GM12878 (cell line): ENCODE measurements around the gene SGK2. TPM values are rescaled to one million over a fixed set of nuclear protein-coding genes. Genes with fewer than 3 reads are reported as not detected.

Source experiments
- polyA plus RNA-seq, 11 experiments: library from polyadenylated mRNA; depleted of rRNA in 4 of 11; unstranded in 6 of 11; stranded (reverse) in 5 of 11; fragments of >200 nt; fragmentation: Nextera tagmentation in 4 of 11; fragmentation: Illumina TruSeq in 1 of 11; extraction: Ambion mirVana in 4 of 11; extraction: Trizol in 1 of 11; gene quantifications; 1 replicate in 1 of 11; 2 replicates in 10 of 11; pipeline versions ENCODE4 v1.2.1 to v1.2.3, GENCODE V29; 2011 to 2016; ENCODE audit warnings: inconsistent platforms in 2 of 11, missing spikeins in 2 of 11, low read depth in 1 of 11
- total RNA-seq, 4 experiments: library from RNA; depleted of rRNA in 3 of 4; stranded (reverse); fragments of >200 nt in 3 of 4; fragmentation: Illumina TruSeq in 1 of 4; extraction: Trizol in 1 of 4; gene quantifications; 2 replicates each; pipeline versions ENCODE4 v1.2.1 to v1.2.3, GENCODE V29; 2013 to 2021

The SGK2 gene
- total and polyA plus RNA-seq, 10 of the 15 experiments (the other 5 are each of a cell fraction or from before 2014, with no cell fraction given), result 0.04 to 0.96 (median 0.22) TPM; not detected in 3

Other genes with a start within 250 kb of the SGK2 start
- 57.2 and 62.9 TPM in 2 replicates for gene SRSF6, start 101.1 kb upstream of the SGK2 start, total RNA-seq (2014; rRNA removed)
- gene SRSF6, start 101.1 kb upstream of the SGK2 start, total RNA-seq (2014; rRNA removed; fragmentation: Illumina TruSeq; extraction: Trizol), result 75.9 and 79.8 TPM in 2 replicates
- gene SRSF6, start 101.1 kb upstream of the SGK2 start, total RNA-seq (2021), result 158 and 163 TPM in 2 replicates
- 118 and 143 TPM in 2 replicates for gene SRSF6, start 101.1 kb upstream of the SGK2 start, polyA plus RNA-seq (2011; rRNA removed)
- 134 and 158 TPM in 2 replicates for gene SRSF6, start 101.1 kb upstream of the SGK2 start, polyA plus RNA-seq (2014; fragmentation: Illumina TruSeq; extraction: Trizol)
- 100 to 1,000 TPM; 100 to 191 TPM for gene SRSF6, start 101.1 kb upstream of the SGK2 start, polyA plus RNA-seq (2014; fragmentation: Nextera tagmentation; extraction: Ambion mirVana)
- gene SRSF6, start 101.1 kb upstream of the SGK2 start, polyA plus RNA-seq (2014; rRNA removed), result 86.1 and 94.4 TPM in 2 replicates
- gene SRSF6, start 101.1 kb upstream of the SGK2 start, polyA plus RNA-seq (2016; fragmentation: Nextera tagmentation; extraction: Ambion mirVana), result 100 to 1,000 TPM in 1 of 2 experiments, 10 to 100 TPM in 1; 99.7 to 116 TPM
- 4.3 and 4.7 TPM in 2 replicates for gene L3MBTL1, start 51.3 kb upstream of the SGK2 start, total RNA-seq (2014; rRNA removed)
- 3.8 and 4.0 TPM in 2 replicates for gene L3MBTL1, start 51.3 kb upstream of the SGK2 start, total RNA-seq (2014; rRNA removed; fragmentation: Illumina TruSeq; extraction: Trizol)
- gene L3MBTL1, start 51.3 kb upstream of the SGK2 start, total RNA-seq (2021), result 5.6 and 6.6 TPM in 2 replicates
- gene L3MBTL1, start 51.3 kb upstream of the SGK2 start, polyA plus RNA-seq (2011; rRNA removed), result 5.8 and 6.5 TPM in 2 replicates
- 3.5 and 4.0 TPM in 2 replicates for gene L3MBTL1, start 51.3 kb upstream of the SGK2 start, polyA plus RNA-seq (2014; fragmentation: Illumina TruSeq; extraction: Trizol)
- under 1 TPM; 0.56 to 0.77 TPM for gene L3MBTL1, start 51.3 kb upstream of the SGK2 start, polyA plus RNA-seq (2014; fragmentation: Nextera tagmentation; extraction: Ambion mirVana)
- 5.4 and 6.0 TPM in 2 replicates for gene L3MBTL1, start 51.3 kb upstream of the SGK2 start, polyA plus RNA-seq (2014; rRNA removed)
- gene L3MBTL1, start 51.3 kb upstream of the SGK2 start, polyA plus RNA-seq (2016; fragmentation: Nextera tagmentation; extraction: Ambion mirVana), result 1 to 10 TPM; 2.7 to 3.9 TPM
- gene IFT52, start 31.9 kb downstream of the SGK2 start, total RNA-seq (2014; rRNA removed), result 22.5 and 22.7 TPM in 2 replicates
- gene IFT52, start 31.9 kb downstream of the SGK2 start, total RNA-seq (2014; rRNA removed; fragmentation: Illumina TruSeq; extraction: Trizol), result 23.3 and 26.0 TPM in 2 replicates
- 21.2 and 21.9 TPM in 2 replicates for gene IFT52, start 31.9 kb downstream of the SGK2 start, total RNA-seq (2021)
- gene IFT52, start 31.9 kb downstream of the SGK2 start, polyA plus RNA-seq (2011; rRNA removed), result 27.0 and 28.6 TPM in 2 replicates
- 25.3 and 27.0 TPM in 2 replicates for gene IFT52, start 31.9 kb downstream of the SGK2 start, polyA plus RNA-seq (2014; fragmentation: Illumina TruSeq; extraction: Trizol)
- gene IFT52, start 31.9 kb downstream of the SGK2 start, polyA plus RNA-seq (2014; fragmentation: Nextera tagmentation; extraction: Ambion mirVana), result 10 to 100 TPM; 26.7 to 28.2 TPM
- 17.4 and 18.1 TPM in 2 replicates for gene IFT52, start 31.9 kb downstream of the SGK2 start, polyA plus RNA-seq (2014; rRNA removed)
- 10 to 100 TPM; 30.4 to 30.5 TPM for gene IFT52, start 31.9 kb downstream of the SGK2 start, polyA plus RNA-seq (2016; fragmentation: Nextera tagmentation; extraction: Ambion mirVana)
- 108 and 138 TPM in 2 replicates for gene MYBL2, start 108.1 kb downstream of the SGK2 start, total RNA-seq (2014; rRNA removed)
- gene MYBL2, start 108.1 kb downstream of the SGK2 start, total RNA-seq (2014; rRNA removed; fragmentation: Illumina TruSeq; extraction: Trizol), result 50.0 and 63.4 TPM in 2 replicates
- gene MYBL2, start 108.1 kb downstream of the SGK2 start, total RNA-seq (2021), result 175 and 184 TPM in 2 replicates
- gene MYBL2, start 108.1 kb downstream of the SGK2 start, polyA plus RNA-seq (2011; rRNA removed), result 15.5 and 30.7 TPM in 2 replicates
- 54.2 and 122 TPM in 2 replicates for gene MYBL2, start 108.1 kb downstream of the SGK2 start, polyA plus RNA-seq (2014; fragmentation: Illumina TruSeq; extraction: Trizol)
- 10 to 100 TPM in 1 of 2 experiments, 1 to 10 TPM in 1; 4.5 to 10.3 TPM for gene MYBL2, start 108.1 kb downstream of the SGK2 start, polyA plus RNA-seq (2014; fragmentation: Nextera tagmentation; extraction: Ambion mirVana)
- 85.1 and 106 TPM in 2 replicates for gene MYBL2, start 108.1 kb downstream of the SGK2 start, polyA plus RNA-seq (2014; rRNA removed)
- 100 to 1,000 TPM in 1 of 2 experiments, 10 to 100 TPM in 1; 44.1 to 213 TPM for gene MYBL2, start 108.1 kb downstream of the SGK2 start, polyA plus RNA-seq (2016; fragmentation: Nextera tagmentation; extraction: Ambion mirVana)
- 1.5 and 2.1 TPM in 2 replicates for gene GTSF1L, start 168.0 kb downstream of the SGK2 start, total RNA-seq (2014; rRNA removed)
- 1.4 TPM in 2 replicates for gene GTSF1L, start 168.0 kb downstream of the SGK2 start, total RNA-seq (2014; rRNA removed; fragmentation: Illumina TruSeq; extraction: Trizol)
- gene GTSF1L, start 168.0 kb downstream of the SGK2 start, total RNA-seq (2021), result 0.97 and 0.98 TPM in 2 replicates
- 0.82 and 0.95 TPM in 2 replicates for gene GTSF1L, start 168.0 kb downstream of the SGK2 start, polyA plus RNA-seq (2011; rRNA removed)
- gene GTSF1L, start 168.0 kb downstream of the SGK2 start, polyA plus RNA-seq (2014; fragmentation: Illumina TruSeq; extraction: Trizol), result 0.62 and 2.4 TPM in 2 replicates
- 1 to 10 TPM; 1.2 to 1.3 TPM for gene GTSF1L, start 168.0 kb downstream of the SGK2 start, polyA plus RNA-seq (2014; fragmentation: Nextera tagmentation; extraction: Ambion mirVana)
- gene GTSF1L, start 168.0 kb downstream of the SGK2 start, polyA plus RNA-seq (2014; rRNA removed), result 1.4 and 1.7 TPM in 2 replicates
- gene GTSF1L, start 168.0 kb downstream of the SGK2 start, polyA plus RNA-seq (2016; fragmentation: Nextera tagmentation; extraction: Ambion mirVana), result under 1 TPM; 0.56 to 1.00 TPM